GM13977 (cell line): Measurements from ENCODE around the gene SLC23A1.
A peak's percentile ranks its signal among the peaks of the same experiment; 100 is the strongest.

ENCODE experiments used
- DNase-seq: peaks from one replicate; pipeline ENCODE4 v3.0.0; 2012; ENCODE audit warnings: low spot score
- CTCF ChIP-seq: IDR thresholded peaks from 2 replicates; pipeline ENCODE4 v1.5.1; 2012; ENCODE audit warnings: mild to moderate bottlenecking, control low read depth; ENCODE audit not compliant: insufficient read depth; ENCODE audit errors: extremely low read depth, missing control alignments
- in situ Hi-C: fragments of 300-500 bp; cut with MboI; formaldehyde crosslinking; loops from one replicate; pipeline ENCODE4 v1.12.0; 2022; ENCODE audit warnings: low sequenced_read_pairs, low pct_unique_long_range_greater_than_20kb, mixed read lengths, inconsistent platforms; ENCODE audit not compliant: unreplicated experiment

Gene SLC23A1

GRCh38 chr5:139371482-139372435, 11.3 kb downstream of the SLC23A1 start:
- in situ Hi-C loops = no loop called here
- DNase-seq = no peak
- TF ChIP-seq CTCF = no peak

GRCh38 chr5:139369181-139369580, 13.9 kb downstream of the SLC23A1 start:
- TF ChIP-seq CTCF = no peak
- in situ Hi-C loops = no loop called here
- DNase-seq = no peak

- in situ Hi-C loops = no loop called here
- no peak for DNase-seq
- TF ChIP-seq CTCF = peak; percentile 37
Measured at GRCh38 chr5:139368613-139369012, 14.5 kb downstream of the SLC23A1 start.

GRCh38 chr5:139364466-139364865, 18.6 kb downstream of the SLC23A1 start:
- no peak for TF ChIP-seq CTCF
- DNase-seq = no peak
- in situ Hi-C loops = no loop called here

GRCh38 chr5:139363937-139364336, 19.2 kb downstream of the SLC23A1 start:
- in situ Hi-C loops = no loop called here
- no peak for DNase-seq

GRCh38 chr5:139361835-139362429, 21.2 kb downstream of the SLC23A1 start:
- TF ChIP-seq CTCF = no peak
- in situ Hi-C loops = no loop called here
- no peak for DNase-seq

More at GRCh38 chr5:139363937-139364336, 19.2 kb downstream of the SLC23A1 start:
- no peak for TF ChIP-seq CTCF
